HFF-Myc (cell line): ENCODE results near the gene CNTN4.

Source experiments
- DNase-seq: peaks from one replicate; pipeline ENCODE4 v3.0.0-alpha.2; 2011; ENCODE audit warnings: low read depth; ENCODE audit errors: extremely low read depth
- H3K4me3 ChIP-seq: replicated peaks from 2 replicates; pipeline ENCODE4 v1.5.1; 2011; ENCODE audit warnings: low read depth, mild to moderate bottlenecking, control low read depth, low read length
- CTCF ChIP-seq: IDR thresholded peaks from 2 replicates; pipeline ENCODE4 v1.5.1; 2012; ENCODE audit warnings: mild to moderate bottlenecking, low read depth, low read length, control low read depth; ENCODE audit errors: missing control alignments

The CNTN4 gene

GRCh38 chr3:3086239-3086638, 987.6 kb downstream of the CNTN4 start:
- TF ChIP-seq CTCF: no peak
- DNase-seq: no peak

GRCh38 chr3:3087279-3087678, 988.6 kb downstream of the CNTN4 start:
- H3K4me3 ChIP-seq: no peak overlapping the region
- TF ChIP-seq CTCF: no peak
- no peak for DNase-seq

More at GRCh38 chr3:3086239-3086638, 987.6 kb downstream of the CNTN4 start:
- H3K4me3 ChIP-seq: no peak overlapping the region

- H3K4me3 ChIP-seq: no peak overlapping the region
- no peak for TF ChIP-seq CTCF
- no peak for DNase-seq
Measured at GRCh38 chr3:3087716-3088465, 989.2 kb downstream of the CNTN4 start.

GRCh38 chr3:3089017-3089416, 990.4 kb downstream of the CNTN4 start:
- no peak for DNase-seq
- TF ChIP-seq CTCF: no peak
- no peak overlapping the region for H3K4me3 ChIP-seq

GRCh38 chr3:3097958-3098357, 999.3 kb downstream of the CNTN4 start:
- H3K4me3 ChIP-seq: no peak overlapping the region
- no peak for DNase-seq
- no peak for TF ChIP-seq CTCF

- no peak for DNase-seq
- TF ChIP-seq CTCF: no peak
- H3K4me3 ChIP-seq: no peak overlapping the region
Measured at GRCh38 chr3:3101660-3102458, 1003.2 kb downstream of the CNTN4 start.
